Dermis blood vessel endothelial cell (primary cell): ENCODE results near the gene SMAD5. TPM values are rescaled to one million over a fixed set of nuclear protein-coding genes. Genes with fewer than 3 reads are reported as not detected.

Experiments
- DNase-seq: peaks from one replicate; pipeline ENCODE4 v3.0.0; 2010
- total RNA-seq: library from RNA; depleted of rRNA; stranded (reverse); fragments of >200 nt; gene quantifications from 2 replicates; pipeline ENCODE4 v1.2.3, GENCODE V29; 2014

The SMAD5 gene
- total RNA-seq, 1 donor from 2014 or later, result 41.4 TPM

- no peak for DNase-seq
Observed at GRCh38 chr5:136226401-136226800, 93.8 kb downstream of the SMAD5 start.

- DNase-seq, result no peak
Observed at GRCh38 chr5:136228136-136228757, 95.6 kb downstream of the SMAD5 start.

- DNase-seq, result no peak
Observed at GRCh38 chr5:136230176-136230575, 97.5 kb downstream of the SMAD5 start.

- no peak for DNase-seq
Observed at GRCh38 chr5:136232316-136232715, 99.7 kb downstream of the SMAD5 start.

Other genes starting within 250 kb of the SMAD5 start
- not detected in 2 replicates for gene IL9, start 237.0 kb upstream of the SMAD5 start, total RNA-seq
- not detected in 2 replicates for gene LECT2, start 177.9 kb upstream of the SMAD5 start, total RNA-seq
- gene TGFBI, start 103.9 kb upstream of the SMAD5 start, total RNA-seq, result 3.9 and 9.5 TPM in 2 replicates
- not detected in 2 replicates for gene SMIM32, start 60.3 kb downstream of the SMAD5 start, total RNA-seq
- not detected in 2 replicates for gene TRPC7, start 232.7 kb downstream of the SMAD5 start, total RNA-seq